Measurements from ENCODE around the gene CSF1R.

Gene CSF1R

DNA sequence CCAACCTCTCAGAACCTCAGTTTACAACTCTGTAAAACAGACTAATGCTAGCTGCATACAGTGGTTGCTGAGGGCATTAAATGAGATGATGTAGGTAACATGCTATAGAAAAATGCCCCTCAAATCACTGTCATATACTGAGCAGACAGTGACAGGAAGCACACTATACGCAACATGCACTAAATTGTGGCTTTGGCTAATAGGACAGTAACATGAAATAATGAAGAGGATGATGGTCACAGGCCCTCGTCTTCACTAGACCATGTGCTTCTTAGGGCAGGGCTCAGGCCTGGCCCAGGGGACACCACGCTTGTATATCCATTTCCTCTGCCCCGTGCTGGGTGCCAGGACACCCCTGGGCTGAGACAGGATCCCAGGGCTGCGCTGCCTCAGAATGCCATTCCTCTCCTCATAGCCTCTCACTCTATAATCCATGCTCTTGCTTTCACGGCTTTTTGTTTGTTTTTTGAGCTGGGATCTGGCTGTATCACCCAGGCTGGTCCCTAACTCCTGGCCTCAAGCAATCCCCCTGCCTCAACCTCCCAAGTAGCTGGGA is 18.9 kb downstream of the CSF1R start:
- TF ChIP-seq CEBPB (IDR thresholded peaks at IDR 0.05) (no peak), TEAD4 (IDR thresholded peaks at IDR 0.05) (no peak), EP300 (IDR thresholded peaks at IDR 0.05; ENCODE audit: borderline replicate concordance) (no peak), TAF1 (IDR thresholded peaks at IDR 0.05; ENCODE audit: low read depth) (no peak), EGR1 (IDR thresholded peaks at IDR 0.05) (no peak), ZBTB7A (IDR thresholded peaks at IDR 0.05; ENCODE audit: low read depth) (no peak), RAD21 (IDR thresholded peaks at IDR 0.05; ENCODE audit: low read depth) (no peak), NFIC (IDR thresholded peaks at IDR 0.05) (no peak), FOXM1 (IDR thresholded peaks at IDR 0.05; ENCODE audit: borderline replicate concordance, low read depth) (no peak), CREB1 (IDR thresholded peaks at IDR 0.05; ENCODE audit: low read depth) (no peak), TCF12 (IDR thresholded peaks at IDR 0.05; ENCODE audit: low read depth) (no peak), YY1 (IDR thresholded peaks at IDR 0.05; ENCODE audit: low read depth) (no peak)
- TF ChIP-seq, protein P1, sequence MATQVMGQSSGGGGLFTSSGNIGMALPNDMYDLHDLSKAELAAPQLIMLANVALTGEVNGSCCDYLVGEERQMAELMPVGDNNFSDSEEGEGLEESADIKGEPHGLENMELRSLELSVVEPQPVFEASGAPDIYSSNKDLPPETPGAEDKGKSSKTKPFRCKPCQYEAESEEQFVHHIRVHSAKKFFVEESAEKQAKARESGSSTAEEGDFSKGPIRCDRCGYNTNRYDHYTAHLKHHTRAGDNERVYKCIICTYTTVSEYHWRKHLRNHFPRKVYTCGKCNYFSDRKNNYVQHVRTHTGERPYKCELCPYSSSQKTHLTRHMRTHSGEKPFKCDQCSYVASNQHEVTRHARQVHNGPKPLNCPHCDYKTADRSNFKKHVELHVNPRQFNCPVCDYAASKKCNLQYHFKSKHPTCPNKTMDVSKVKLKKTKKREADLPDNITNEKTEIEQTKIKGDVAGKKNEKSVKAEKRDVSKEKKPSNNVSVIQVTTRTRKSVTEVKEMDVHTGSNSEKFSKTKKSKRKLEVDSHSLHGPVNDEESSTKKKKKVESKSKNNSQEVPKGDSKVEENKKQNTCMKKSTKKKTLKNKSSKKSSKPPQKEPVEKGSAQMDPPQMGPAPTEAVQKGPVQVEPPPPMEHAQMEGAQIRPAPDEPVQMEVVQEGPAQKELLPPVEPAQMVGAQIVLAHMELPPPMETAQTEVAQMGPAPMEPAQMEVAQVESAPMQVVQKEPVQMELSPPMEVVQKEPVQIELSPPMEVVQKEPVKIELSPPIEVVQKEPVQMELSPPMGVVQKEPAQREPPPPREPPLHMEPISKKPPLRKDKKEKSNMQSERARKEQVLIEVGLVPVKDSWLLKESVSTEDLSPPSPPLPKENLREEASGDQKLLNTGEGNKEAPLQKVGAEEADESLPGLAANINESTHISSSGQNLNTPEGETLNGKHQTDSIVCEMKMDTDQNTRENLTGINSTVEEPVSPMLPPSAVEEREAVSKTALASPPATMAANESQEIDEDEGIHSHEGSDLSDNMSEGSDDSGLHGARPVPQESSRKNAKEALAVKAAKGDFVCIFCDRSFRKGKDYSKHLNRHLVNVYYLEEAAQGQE (IDR thresholded peaks at IDR 0.05; ENCODE audit: low read depth) = no peak
- TF ChIP-seq, protein P2, sequence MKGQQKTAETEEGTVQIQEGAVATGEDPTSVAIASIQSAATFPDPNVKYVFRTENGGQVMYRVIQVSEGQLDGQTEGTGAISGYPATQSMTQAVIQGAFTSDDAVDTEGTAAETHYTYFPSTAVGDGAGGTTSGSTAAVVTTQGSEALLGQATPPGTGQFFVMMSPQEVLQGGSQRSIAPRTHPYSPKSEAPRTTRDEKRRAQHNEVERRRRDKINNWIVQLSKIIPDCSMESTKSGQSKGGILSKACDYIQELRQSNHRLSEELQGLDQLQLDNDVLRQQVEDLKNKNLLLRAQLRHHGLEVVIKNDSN (IDR thresholded peaks at IDR 0.05) = no peak
- TF ChIP-seq, protein P3, sequence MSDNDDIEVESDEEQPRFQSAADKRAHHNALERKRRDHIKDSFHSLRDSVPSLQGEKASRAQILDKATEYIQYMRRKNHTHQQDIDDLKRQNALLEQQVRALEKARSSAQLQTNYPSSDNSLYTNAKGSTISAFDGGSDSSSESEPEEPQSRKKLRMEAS (IDR thresholded peaks at IDR 0.05) = no peak

DNA sequence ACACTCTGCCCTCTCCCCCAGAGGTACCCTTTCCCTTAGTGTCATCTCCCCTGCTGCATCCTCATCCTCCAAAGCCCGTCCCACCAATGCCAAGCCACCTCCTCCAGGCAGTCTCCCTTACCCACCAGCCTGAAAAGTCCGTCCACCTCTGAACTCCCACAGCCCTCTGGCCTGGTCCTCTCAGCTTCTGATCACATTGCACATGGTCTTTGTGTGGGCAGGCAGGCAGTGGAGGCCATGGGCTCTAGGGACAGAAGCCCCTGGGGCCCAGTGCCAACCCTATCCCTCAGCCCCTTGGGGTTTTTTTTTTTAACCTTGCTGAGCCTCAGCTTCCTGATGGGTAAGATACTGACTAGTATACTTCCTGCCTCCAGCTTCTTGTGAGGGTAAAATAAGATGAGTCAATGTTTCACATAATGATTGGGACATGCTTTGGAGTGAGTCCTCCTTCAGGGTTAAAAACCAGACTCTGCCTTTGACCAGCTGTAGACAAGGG is 19.4 kb downstream of the CSF1R start:
- no peak for TF ChIP-seq TCF12 (IDR thresholded peaks at IDR 0.05; ENCODE audit: low read depth)
- no peak for TF ChIP-seq CREB1 (IDR thresholded peaks at IDR 0.05; ENCODE audit: low read depth)
- TF ChIP-seq EGR1 (IDR thresholded peaks at IDR 0.05) = no peak
- TF ChIP-seq, protein P2 (IDR thresholded peaks at IDR 0.05) = no peak
- TF ChIP-seq NFIC (IDR thresholded peaks at IDR 0.05) = no peak
- TF ChIP-seq, protein P3 (IDR thresholded peaks at IDR 0.05) = no peak
- no peak for TF ChIP-seq EP300 (IDR thresholded peaks at IDR 0.05; ENCODE audit: borderline replicate concordance)
- no peak for TF ChIP-seq RAD21 (IDR thresholded peaks at IDR 0.05; ENCODE audit: low read depth)
- TF ChIP-seq TAF1 (IDR thresholded peaks at IDR 0.05; ENCODE audit: low read depth) = no peak
- TF ChIP-seq CEBPB (IDR thresholded peaks at IDR 0.05) = no peak

DNA sequence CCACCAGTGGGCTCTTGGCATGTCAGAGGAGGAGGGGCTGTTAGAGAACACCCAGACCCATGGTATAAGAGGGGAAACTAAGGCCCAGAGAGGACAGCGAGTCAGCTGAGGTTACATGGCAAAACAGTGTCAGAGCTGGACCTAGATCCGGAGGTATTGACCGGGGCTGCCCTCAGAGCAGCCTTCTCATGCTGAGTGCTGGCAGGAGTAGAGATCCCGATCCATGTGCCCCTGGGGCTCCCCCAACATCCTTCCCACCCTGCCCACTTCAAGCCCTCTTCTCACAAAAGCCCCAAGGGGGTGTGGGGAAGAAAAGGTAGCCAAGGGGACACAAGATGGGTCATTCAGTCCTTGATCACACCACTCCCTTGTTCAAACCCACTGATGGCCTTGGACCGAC is 19.9 kb downstream of the CSF1R start:
- TF ChIP-seq EGR1 (IDR thresholded peaks at IDR 0.05) = no peak
- no peak for TF ChIP-seq EP300 (IDR thresholded peaks at IDR 0.05; ENCODE audit: borderline replicate concordance)
- TF ChIP-seq TAF1 (IDR thresholded peaks at IDR 0.05; ENCODE audit: low read depth) = no peak
- TF ChIP-seq, protein P1 (IDR thresholded peaks at IDR 0.05; ENCODE audit: low read depth) = no peak
- no peak for TF ChIP-seq NFIC (IDR thresholded peaks at IDR 0.05)
- no peak for TF ChIP-seq RAD21 (IDR thresholded peaks at IDR 0.05; ENCODE audit: low read depth)
- TF ChIP-seq, protein P3 (IDR thresholded peaks at IDR 0.05) = no peak
- TF ChIP-seq TEAD4 (IDR thresholded peaks at IDR 0.05) = no peak
- no peak for TF ChIP-seq FOXM1 (IDR thresholded peaks at IDR 0.05; ENCODE audit: borderline replicate concordance, low read depth)
- no peak for TF ChIP-seq ZBTB7A (IDR thresholded peaks at IDR 0.05; ENCODE audit: low read depth)
- no peak for TF ChIP-seq CEBPB (IDR thresholded peaks at IDR 0.05)
- TF ChIP-seq, protein P2 (IDR thresholded peaks at IDR 0.05) = no peak
- TF ChIP-seq CREB1 (IDR thresholded peaks at IDR 0.05; ENCODE audit: low read depth) = no peak
- TF ChIP-seq YY1 (IDR thresholded peaks at IDR 0.05; ENCODE audit: low read depth) = no peak
- TF ChIP-seq TCF12 (IDR thresholded peaks at IDR 0.05; ENCODE audit: low read depth) = no peak

DNA sequence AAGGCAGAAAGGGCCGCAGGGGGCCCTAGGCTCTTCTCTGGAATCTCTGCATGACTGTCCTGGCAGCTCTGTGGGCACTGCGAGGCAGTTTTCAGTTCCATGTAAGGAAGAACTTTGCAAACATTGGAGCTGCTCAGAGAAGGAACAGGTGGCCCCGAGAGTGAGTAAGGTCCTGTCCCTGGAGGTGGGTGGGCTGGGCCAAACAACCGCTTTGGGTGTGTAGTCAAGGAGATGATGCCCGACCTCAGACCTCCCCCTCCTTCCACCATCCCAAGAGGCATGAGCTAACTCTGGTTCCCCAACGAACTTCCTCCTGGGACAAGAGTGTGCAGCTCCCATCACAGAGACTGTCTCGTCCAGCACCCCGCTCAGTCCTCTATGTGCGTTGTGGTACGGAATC is 20.5 kb downstream of the CSF1R start:
- TF ChIP-seq TEAD4 (IDR thresholded peaks at IDR 0.05) = no peak
- TF ChIP-seq EP300 (IDR thresholded peaks at IDR 0.05; ENCODE audit: borderline replicate concordance) = no peak
- TF ChIP-seq, protein P3 (IDR thresholded peaks at IDR 0.05) = no peak
- no peak for TF ChIP-seq TCF12 (IDR thresholded peaks at IDR 0.05; ENCODE audit: low read depth)
- no peak for TF ChIP-seq RAD21 (IDR thresholded peaks at IDR 0.05; ENCODE audit: low read depth)
- TF ChIP-seq ZBTB7A (IDR thresholded peaks at IDR 0.05; ENCODE audit: low read depth) = no peak
- TF ChIP-seq FOXM1 (IDR thresholded peaks at IDR 0.05; ENCODE audit: borderline replicate concordance, low read depth) = no peak
- no peak for TF ChIP-seq CREB1 (IDR thresholded peaks at IDR 0.05; ENCODE audit: low read depth)
- TF ChIP-seq, protein P2 (IDR thresholded peaks at IDR 0.05) = no peak
- TF ChIP-seq CEBPB (IDR thresholded peaks at IDR 0.05) = no peak
- no peak for TF ChIP-seq TAF1 (IDR thresholded peaks at IDR 0.05; ENCODE audit: low read depth)
- no peak for TF ChIP-seq YY1 (IDR thresholded peaks at IDR 0.05; ENCODE audit: low read depth)
- no peak for TF ChIP-seq NFIC (IDR thresholded peaks at IDR 0.05)
- no peak for TF ChIP-seq EGR1 (IDR thresholded peaks at IDR 0.05)
- TF ChIP-seq, protein P1 (IDR thresholded peaks at IDR 0.05; ENCODE audit: low read depth) = no peak
